H9 (cell line): ENCODE measurements around the gene LIPC. TPM values are rescaled to one million over a fixed set of nuclear protein-coding genes. Genes with fewer than 3 reads are reported as not detected.

Source experiments
- DNase-seq: peaks from one replicate; pipeline ENCODE4 v3.0.0-alpha.2; 2017
- H2AFZ ChIP-seq: one replicate; pipeline ENCODE4 v1.6.1; 2013; ENCODE audit warnings: mild to moderate bottlenecking, low read length, control low read depth, moderate library complexity
- H2AK5ac ChIP-seq: 2 replicates; pipeline ENCODE4 v1.6.1; 2013; ENCODE audit warnings: low read length, control low read depth, mixed read lengths; ENCODE audit not compliant: insufficient read length
- H2BK120ac ChIP-seq: one replicate; pipeline ENCODE4 v1.6.1; 2013; ENCODE audit warnings: low read depth, mild to moderate bottlenecking, low read length, control low read depth, inconsistent platforms; ENCODE audit not compliant: poor library complexity, severe bottlenecking
- H2BK12ac ChIP-seq: 2 replicates; pipeline ENCODE4 v1.6.1; 2013; ENCODE audit warnings: low read length, control low read depth, mixed read lengths, low read depth; ENCODE audit not compliant: insufficient read length
- H2BK15ac ChIP-seq: 2 replicates; pipeline ENCODE4 v1.6.1; 2013; ENCODE audit warnings: low read depth, low read length, control low read depth
- H2BK20ac ChIP-seq: one replicate; pipeline ENCODE4 v1.6.1; 2013; ENCODE audit warnings: low read depth, mild to moderate bottlenecking, low read length, control low read depth, inconsistent platforms; ENCODE audit not compliant: poor library complexity, severe bottlenecking
- H2BK5ac ChIP-seq: 2 replicates; pipeline ENCODE4 v1.6.1; 2013; ENCODE audit warnings: low read length, control low read depth, mixed read lengths; ENCODE audit not compliant: insufficient read length
- H3K14ac ChIP-seq: 2 replicates; pipeline ENCODE4 v1.6.1; 2013; ENCODE audit warnings: low read length, control low read depth; ENCODE audit not compliant: insufficient read depth
- H3K18ac ChIP-seq: 2 replicates; pipeline ENCODE4 v1.6.1; 2013; ENCODE audit warnings: low read depth, mild to moderate bottlenecking, mixed read lengths, low read length, control low read depth; ENCODE audit not compliant: insufficient read length
- H3K23ac ChIP-seq: 2 replicates; pipeline ENCODE4 v1.6.1; 2013; ENCODE audit warnings: low read length, control low read depth, mixed read lengths, low read depth; ENCODE audit not compliant: insufficient read length
- H3K23me2 ChIP-seq: 2 replicates; pipeline ENCODE4 v1.6.1; 2013; ENCODE audit warnings: low read depth, mild to moderate bottlenecking, mixed read lengths, low read length, control low read depth; ENCODE audit not compliant: insufficient read length, poor library complexity, severe bottlenecking
- H3K27ac ChIP-seq: 2 replicates; pipeline ENCODE4 v1.5.1; 2013; ENCODE audit warnings: low read length, control low read depth, mixed read lengths, low read depth; ENCODE audit not compliant: insufficient read length
- H3K27me3 ChIP-seq: 2 replicates; pipeline ENCODE4 v1.6.1; 2013; ENCODE audit warnings: low read length, control low read depth, inconsistent platforms; ENCODE audit not compliant: insufficient read depth
- H3K4ac ChIP-seq: 2 replicates; pipeline ENCODE4 v1.6.1; 2013; ENCODE audit warnings: low read depth, mild to moderate bottlenecking, control low read depth, inconsistent platforms, low read length, moderate library complexity
- H3K4me1 ChIP-seq: 2 replicates; pipeline ENCODE4 v1.6.1; 2013; ENCODE audit warnings: low read length, control low read depth, inconsistent platforms; ENCODE audit not compliant: insufficient read depth
- H3K4me2 ChIP-seq: 2 replicates; pipeline ENCODE4 v1.6.1; 2013; ENCODE audit warnings: low read length, control low read depth, mixed read lengths; ENCODE audit not compliant: insufficient read length, insufficient read depth
- H3K56ac ChIP-seq: 2 replicates; pipeline ENCODE4 v1.6.1; 2013; ENCODE audit warnings: low read depth, mild to moderate bottlenecking, mixed read lengths, low read length, control low read depth; ENCODE audit not compliant: insufficient read length
- H3K79me1 ChIP-seq: 2 replicates; pipeline ENCODE4 v1.6.1; 2013; ENCODE audit warnings: low read depth, mild to moderate bottlenecking, moderate library complexity, low read length, control low read depth, inconsistent platforms; ENCODE audit not compliant: insufficient read depth, poor library complexity, severe bottlenecking
- H3K79me2 ChIP-seq: 2 replicates; pipeline ENCODE4 v1.6.1; 2013; ENCODE audit warnings: low read length, control low read depth, inconsistent platforms; ENCODE audit not compliant: insufficient read depth
- H3K9ac ChIP-seq: 2 replicates; pipeline ENCODE4 v1.6.1; 2013; ENCODE audit warnings: low read length, control low read depth, mixed read lengths; ENCODE audit not compliant: insufficient read length; ENCODE audit errors: extremely low read depth
- H3K9me3 ChIP-seq: one replicate; pipeline ENCODE4 v1.6.1; 2013; ENCODE audit warnings: low read depth, low read length, inconsistent platforms; ENCODE audit not compliant: control insufficient read depth
- H3T11ph ChIP-seq: one replicate; pipeline ENCODE4 v1.6.1; 2013; ENCODE audit warnings: mild to moderate bottlenecking, low read length, control low read depth, inconsistent platforms
- H4K20me1 ChIP-seq: one replicate; pipeline ENCODE4 v1.6.1; 2013; ENCODE audit not compliant: control insufficient read depth, insufficient read length, insufficient read depth
- H4K5ac ChIP-seq: 2 replicates; pipeline ENCODE4 v1.6.1; 2013; ENCODE audit warnings: low read depth, mild to moderate bottlenecking, mixed read lengths, low read length, control low read depth; ENCODE audit not compliant: insufficient read length
- H4K8ac ChIP-seq: replicated peaks from 2 replicates; pipeline ENCODE4 v1.6.1; 2013; ENCODE audit warnings: low read length, control low read depth, mixed read lengths, low read depth; ENCODE audit not compliant: insufficient read length
- H4K91ac ChIP-seq: 2 replicates; pipeline ENCODE4 v1.6.1; 2013; ENCODE audit warnings: low read depth, mild to moderate bottlenecking, moderate library complexity, mixed read lengths, low read length, control low read depth; ENCODE audit not compliant: insufficient read length
- H3K27ac Mint-ChIP-seq, 3 experiments: 2 replicates in 2 of 3; 3 replicates in 1 of 3; pipeline ENCODE4 v1.8.0; 2020 to 2021; ENCODE audit warnings: mixed read lengths in 3 of 3, mild to moderate bottlenecking in 1 of 3, moderate library complexity in 1 of 3
- H3K27me3 Mint-ChIP-seq: 2 replicates; pipeline ENCODE4 v1.8.0; 2021; ENCODE audit warnings: low read depth, mild to moderate bottlenecking, moderate library complexity, mixed read lengths
- H3K36me3 Mint-ChIP-seq, 3 experiments: 2 replicates in 2 of 3; 3 replicates in 1 of 3; pipeline ENCODE4 v1.8.0; 2020 to 2021; ENCODE audit warnings: low read depth in 3 of 3, mixed read lengths in 3 of 3; ENCODE audit not compliant: insufficient read depth in 1 of 3
- H3K4me1 Mint-ChIP-seq, 2 experiments: 2 replicates each; pipeline ENCODE4 v1.8.0; 2020; ENCODE audit warnings: mixed read lengths in 2 of 2
- H3K4me3 Mint-ChIP-seq, 2 experiments: 2 replicates in 1 of 2; 3 replicates in 1 of 2; pipeline ENCODE4 v1.8.0; 2020 to 2021; ENCODE audit warnings: mild to moderate bottlenecking in 2 of 2, mixed read lengths in 2 of 2, moderate library complexity in 1 of 2
- H3K9me3 Mint-ChIP-seq, 2 experiments: 2 replicates in 1 of 2; 3 replicates in 1 of 2; pipeline ENCODE4 v1.8.0; 2020; ENCODE audit warnings: mild to moderate bottlenecking in 2 of 2, mixed read lengths in 2 of 2, moderate library complexity in 1 of 2
- WGBS: extraction: QIAGEN DNeasy Blood & Tissue Kit; methylation state at CpG from one replicate; pipeline ENCODE4 v1.1.7; 2013; ENCODE audit warnings: missing lambda C conversion rate, low lambda C conversion rate, mixed read lengths; ENCODE audit not compliant: insufficient read length; ENCODE audit errors: extremely low coverage; 5-methylcytosine and 5-hydroxymethylcytosine counted together
- total RNA-seq: library from RNA; stranded (reverse); gene quantifications from 2 replicates; pipeline ENCODE4 v1.2.1, GENCODE V29; 2021
- TF ChIP-seq, protein P1 (sequence below): fragments of 200-600 bp; sonication (generic); conservative IDR thresholded peaks from 3 replicates; pipeline ENCODE4 v1.8.0; 2021; ENCODE audit warnings: antibody characterized with exemption, mild to moderate bottlenecking

LIPC gene
- total RNA-seq, 1 experiment from 2014 or later, result not detected

DNA sequence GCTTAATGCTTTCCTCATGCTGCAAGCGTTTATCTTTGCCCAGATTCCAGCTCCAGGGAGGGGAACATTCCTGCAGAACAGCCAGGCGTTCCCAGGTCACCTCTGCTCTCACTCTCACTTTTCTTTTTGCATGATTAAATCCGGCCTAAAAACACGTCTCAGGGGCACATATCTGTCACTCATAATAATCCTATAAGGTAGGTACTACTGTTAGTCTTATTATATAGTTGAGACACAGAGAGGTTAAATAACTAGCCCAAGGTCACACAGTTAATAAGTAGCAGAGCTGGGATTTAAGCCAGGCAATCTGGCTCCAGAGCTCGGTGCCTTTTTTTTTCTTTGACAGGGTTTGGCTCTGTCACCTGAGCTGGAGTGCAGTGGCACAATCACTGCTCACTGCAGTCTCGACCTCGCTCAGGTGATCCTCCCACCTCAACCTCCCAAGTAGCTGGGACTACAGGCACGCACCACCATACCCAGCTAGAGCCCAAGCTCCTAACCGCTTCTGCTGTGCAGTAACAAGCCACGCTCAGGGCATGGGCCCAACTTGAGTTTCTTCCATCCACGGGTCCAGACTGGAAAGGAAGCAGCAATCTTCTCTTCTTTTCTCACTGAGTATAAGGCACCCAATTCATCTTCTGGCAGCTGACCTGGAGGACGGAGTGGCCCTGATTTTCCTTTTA, 96.5 kb downstream of the LIPC start:
- Histone ChIP-seq H3K4me2 (no peak overlapping the region), H3T11ph (no peak overlapping the region), H2BK15ac (no peak overlapping the region), H2BK5ac (no peak overlapping the region), H3K27ac (no peak overlapping the region), H3K18ac (no peak overlapping the region), H3K14ac (no peak overlapping the region), H3K27me3 (no peaks in the 10 kb centered on the region), H2BK120ac (no peak overlapping the region), H4K5ac (no peak overlapping the region), H3K79me1 (no peaks in the 10 kb centered on the region), H2BK20ac (no peak overlapping the region), H2AFZ (no peak overlapping the region), H3K23ac (no peak overlapping the region), H2AK5ac (no peak overlapping the region), H2BK12ac (no peak overlapping the region), H3K9me3 (no peaks in the 10 kb centered on the region), H4K20me1 (no peaks in the 10 kb centered on the region), H3K79me2 (no peaks in the 10 kb centered on the region), H3K9ac (no peak overlapping the region), H3K56ac (no peak overlapping the region), H4K91ac (no peak overlapping the region), H4K8ac (no peak overlapping the region), H3K4me1 (no peaks in the 10 kb centered on the region), H3K23me2 (no peaks in the 10 kb centered on the region), H3K4ac (no peak overlapping the region)
- Mint-ChIP-seq H3K4me3 (no peak overlapping the region), H3K27ac (no peak overlapping the region), H3K36me3 (no peaks in the 10 kb centered on the region), H3K9me3 (no peaks in the 10 kb centered on the region), H3K27me3 (no peaks in the 10 kb centered on the region; the same call in 1 of the 2 replicates), H3K4me1 (no peaks in the 10 kb centered on the region)
- peak; percentile 13 for DNase-seq
- no CpG with 5 or more reads among the region's 12 CpGs for WGBS
- TF ChIP-seq, protein P1, sequence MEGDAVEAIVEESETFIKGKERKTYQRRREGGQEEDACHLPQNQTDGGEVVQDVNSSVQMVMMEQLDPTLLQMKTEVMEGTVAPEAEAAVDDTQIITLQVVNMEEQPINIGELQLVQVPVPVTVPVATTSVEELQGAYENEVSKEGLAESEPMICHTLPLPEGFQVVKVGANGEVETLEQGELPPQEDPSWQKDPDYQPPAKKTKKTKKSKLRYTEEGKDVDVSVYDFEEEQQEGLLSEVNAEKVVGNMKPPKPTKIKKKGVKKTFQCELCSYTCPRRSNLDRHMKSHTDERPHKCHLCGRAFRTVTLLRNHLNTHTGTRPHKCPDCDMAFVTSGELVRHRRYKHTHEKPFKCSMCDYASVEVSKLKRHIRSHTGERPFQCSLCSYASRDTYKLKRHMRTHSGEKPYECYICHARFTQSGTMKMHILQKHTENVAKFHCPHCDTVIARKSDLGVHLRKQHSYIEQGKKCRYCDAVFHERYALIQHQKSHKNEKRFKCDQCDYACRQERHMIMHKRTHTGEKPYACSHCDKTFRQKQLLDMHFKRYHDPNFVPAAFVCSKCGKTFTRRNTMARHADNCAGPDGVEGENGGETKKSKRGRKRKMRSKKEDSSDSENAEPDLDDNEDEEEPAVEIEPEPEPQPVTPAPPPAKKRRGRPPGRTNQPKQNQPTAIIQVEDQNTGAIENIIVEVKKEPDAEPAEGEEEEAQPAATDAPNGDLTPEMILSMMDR, result no peak
